Heart left ventricle (tissue), 16 donors: ENCODE data around the gene SNX12. TPM values are rescaled to one million over a fixed set of nuclear protein-coding genes. Genes with fewer than 3 reads are reported as not detected.

Experiments
- ATAC-seq, 4 donors: fragments of 200-7000 bp; cut with Tn5 transposase; one replicate each; pipeline ENCODE4 v1.9.1; 2020 to 2022; ENCODE audit warnings: moderate library complexity in 4 of 4, mild to moderate bottlenecking in 3 of 4, moderate number of reproducible peaks in 1 of 4
- DNase-seq, 5 donors: peaks; one replicate each; pipeline ENCODE4 v3.0.0-alpha.2; 2020
- H3K27ac ChIP-seq, 12 donors: fragments of 200-600 bp; sonication (generic) in 4 of 12; one replicate each; pipeline versions ENCODE4 v1.5.0 to v1.8.0; 2016 to 2022; ENCODE audit warnings: mild to moderate bottlenecking in 2 of 12
- H3K27me3 ChIP-seq, 9 donors: fragments of 200-600 bp; sonication (generic) in 2 of 9; one replicate each; pipeline versions ENCODE4 v1.5.1 to v1.8.0; 2016 to 2022; ENCODE audit warnings: mild to moderate bottlenecking in 3 of 9
- H3K36me3 ChIP-seq, 9 donors: fragments of 200-600 bp; sonication (generic) in 2 of 9; one replicate each; pipeline versions ENCODE4 v1.5.0 to v1.8.0; 2018 to 2022; ENCODE audit warnings: mild to moderate bottlenecking in 2 of 9
- H3K4me1 ChIP-seq, 12 donors: fragments of 200-600 bp; sonication (generic) in 4 of 12; one replicate each; pipeline versions ENCODE4 v1.5.0 to v1.8.0; 2016 to 2022; ENCODE audit warnings: mild to moderate bottlenecking in 3 of 12
- H3K4me3 ChIP-seq, 12 donors: fragments of 200-600 bp; sonication (generic) in 4 of 12; one replicate each; pipeline versions ENCODE4 v1.5.0 to v1.8.0; 2017 to 2022; ENCODE audit warnings: mild to moderate bottlenecking in 9 of 12, moderate library complexity in 4 of 12
- H3K9me3 ChIP-seq, 12 donors: fragments of 200-600 bp; sonication (generic) in 4 of 12; one replicate each; pipeline versions ENCODE4 v1.5.0 to v1.8.0; 2016 to 2022; ENCODE audit warnings: mild to moderate bottlenecking in 1 of 12
- CTCF ChIP-seq, 12 donors: fragments of 200-600 bp; sonication (generic) in 4 of 12; IDR thresholded peaks; one replicate each; pipeline versions ENCODE4 v1.5.0 to v1.8.0; 2018 to 2022; ENCODE audit warnings: antibody characterized with exemption in 12 of 12, mild to moderate bottlenecking in 5 of 12
- POLR2A ChIP-seq, 2 donors: fragments of 450-650 bp; IDR thresholded peaks; one replicate each; pipeline ENCODE4 v1.6.1; 2017; ENCODE audit warnings: antibody characterized with exemption in 2 of 2, mild to moderate bottlenecking in 2 of 2, moderate library complexity in 2 of 2
- whole genome bisulfite sequencing, 4 donors: extraction: QIAGEN DNeasy Blood & Tissue Kit in 2 of 4; methylation state at CpG; one replicate each; pipeline versions ENCODE4 v1.1.5 to v1.1.7; 2013 to 2018; 5-methylcytosine and 5-hydroxymethylcytosine counted together
- intact Hi-C, 10 donors: fragments of 100-400 bp; cut with DNase I; formaldehyde crosslinking; loops; one replicate each; pipeline versions ENCODE4 v1.11.1 to v1.14.2; 2022
- polyA plus RNA-seq, 2 donors: library from polyadenylated mRNA; stranded (reverse); fragments of 200-250 nt; gene quantifications; one replicate each; pipeline ENCODE4 v1.2.3, GENCODE V29; 2013
- total RNA-seq, 9 donors: library from RNA; depleted of rRNA in 2 of 9; stranded (reverse); fragments of >200 nt in 2 of 9; fragmentation: NEBNext Ultra II Directional in 3 of 9; extraction: Animal tissue kit (Norgen Biotek cat#: 25700) in 3 of 9; gene quantifications; one replicate each; pipeline versions ENCODE4 v1.1.0 to v1.2.4, GENCODE V29; 2016 to 2023
- donor health status: ischemic (EF 13 %, LVEDD 7.1; RV severe dilation, severe dysfunction).
- donor health status: healthy with polysubstance abuse.
- donor health status: DM: no; HTN: yes; CAD: no.
- donor health status: DM: no; HTN: no; CAD: no.
- donor health status: ischemic (EF 25% LVEDD 6.9; RV normal size, moderate dysfunction).
- donor health status: ischemic (EF 25% LVEDD 5.7; RV mildly dilated, moderate dysfunction).
- donor health status: healthy.
- donor health status: DM: yes; HTN: yes; CAD: no.
- donor health status: ischemic (EF 35%, LVEDD 5.7; RV mildly dilated, moderate dysfunction).
- donor health status: nonischemic (EF 11% LVEDD 7.7; RV severe dilation, severe dysfunction).
- donor health status: DM: yes; HTN: yes; CAD: no.
- donor health status: PGD.
- donor health status: ischemic (EF 29% LVEDD 5.4; RV normal size, mild dysfunction).
- donor health status: nonischemic (EF 23%, LVEDD 6.1; RV moderate dilation, normal function).

Gene SNX12
- total and polyA plus RNA-seq, 11 donors, result 20.8 to 64.5 (median 47.7) TPM

DNA sequence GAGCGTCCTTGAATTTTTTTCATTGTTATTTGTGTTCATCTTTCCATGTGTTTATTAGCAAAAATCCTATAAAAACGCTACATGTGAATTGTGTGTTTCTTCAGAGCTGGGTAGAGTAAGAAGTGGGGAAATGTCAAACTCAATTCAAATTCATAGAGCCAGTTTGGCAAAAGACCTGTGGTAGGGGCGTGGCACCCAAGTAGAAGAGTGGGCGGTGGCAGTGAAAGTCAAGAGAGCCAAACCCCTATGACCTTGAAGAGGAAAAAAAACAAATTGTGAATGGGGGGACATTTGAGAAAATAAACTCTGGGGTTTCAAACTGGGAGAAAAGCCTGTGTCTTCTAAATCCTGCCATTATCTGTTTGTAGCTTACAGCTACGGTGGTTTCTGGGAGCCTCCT is 23.1 kb upstream of the SNX12 start:
- WGBS, 4 donors, result 72 to 92% (median 80%) methylated on average over 5 of the region's 5 CpGs
- no peaks in the 10 kb centered on the region for H3K9me3 ChIP-seq
- intact Hi-C loops, result no loop called here
- peaks cover 0 to 4% (median 0%) of the 10 kb centered on the region in 12 donors for H3K4me1 ChIP-seq
- TF ChIP-seq POLR2A (IDR thresholded peaks at IDR 0.05), result no peak
- no peak for TF ChIP-seq CTCF (IDR thresholded peaks at IDR 0.05)
- H3K36me3 ChIP-seq, result no peaks in the 10 kb centered on the region
- no peak for ATAC-seq
- no peak for DNase-seq
- H3K27me3 ChIP-seq, result peaks cover 0 to 16% (median 0%) of the 10 kb centered on the region in 9 donors
- H3K4me3 ChIP-seq, result no peak overlapping the region
- H3K27ac ChIP-seq, result no peak overlapping the region

- Histone ChIP-seq H3K27ac (no peak overlapping the region), H3K4me3 (no peak overlapping the region), H3K9me3 (no peaks in the 10 kb centered on the region), H3K27me3 (peaks cover 0 to 21% (median 0%) of the 10 kb centered on the region in 9 donors), H3K36me3 (no peaks in the 10 kb centered on the region), H3K4me1 (no peaks in the 10 kb centered on the region)
- ATAC-seq (no peak), DNase-seq (no peak)
- intact Hi-C loops, result no loop called here
- WGBS, 4 donors, result 51 to 69% (median 60%) methylated on average over 4 of the region's 4 CpGs
- no peak for TF ChIP-seq POLR2A (IDR thresholded peaks at IDR 0.05)
- no peak for TF ChIP-seq CTCF (IDR thresholded peaks at IDR 0.05)
Observed at GRCh38 chrX:71085900-71086299, 17.8 kb upstream of the SNX12 start.

- intact Hi-C loops, result no loop called here
- ATAC-seq (no peak), DNase-seq (no peak)
- Histone ChIP-seq H3K36me3 (no peaks in the 10 kb centered on the region), H3K4me3 (no peak overlapping the region), H3K27ac (no peak overlapping the region), H3K9me3 (no peaks in the 10 kb centered on the region), H3K27me3 (peaks cover 0 to 13% (median 0%) of the 10 kb centered on the region in 9 donors), H3K4me1 (no peaks in the 10 kb centered on the region)
- no peak for TF ChIP-seq CTCF (IDR thresholded peaks at IDR 0.05)
- no peak for TF ChIP-seq POLR2A (IDR thresholded peaks at IDR 0.05)
- 62 to 83% (median 76%) methylated on average over 4 of the region's 4 CpGs for WGBS, 4 donors
Observed at GRCh38 chrX:71082822-71083221, 14.7 kb upstream of the SNX12 start.

DNA sequence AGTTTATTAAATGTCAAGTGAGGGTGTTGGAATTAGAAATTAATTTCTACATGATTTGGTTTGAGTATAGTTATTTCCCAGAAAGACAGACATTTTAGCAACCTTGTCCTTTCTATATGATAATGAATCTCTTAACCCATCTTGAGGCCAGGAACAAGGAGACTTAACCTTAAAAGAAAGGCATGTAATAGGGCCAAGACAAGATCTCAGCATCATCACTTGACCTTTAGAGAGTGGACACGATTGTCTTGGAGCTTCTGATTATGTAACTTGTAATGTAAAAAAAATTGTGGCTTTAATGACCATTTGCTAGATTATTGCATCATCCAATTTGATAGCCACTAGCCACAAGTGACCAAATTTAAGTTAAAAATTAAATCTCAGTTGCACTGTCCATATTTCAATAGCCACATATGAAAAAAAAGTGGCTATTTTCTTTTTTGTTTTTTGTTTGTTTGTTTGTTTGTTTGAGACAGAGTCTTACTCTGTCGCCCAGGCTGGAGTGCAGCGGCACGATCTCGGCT is 14.1 kb upstream of the SNX12 start:
- TF ChIP-seq POLR2A (IDR thresholded peaks at IDR 0.05) (no peak), CTCF (IDR thresholded peaks at IDR 0.05) (no peak)
- no peak overlapping the region for H3K4me3 ChIP-seq
- no peaks in the 10 kb centered on the region for H3K9me3 ChIP-seq
- H3K27me3 ChIP-seq, result peaks cover 0 to 13% (median 0%) of the 10 kb centered on the region in 9 donors
- DNase-seq, result no peak
- H3K4me1 ChIP-seq, result no peaks in the 10 kb centered on the region
- no peak for ATAC-seq
- H3K36me3 ChIP-seq, result no peaks in the 10 kb centered on the region
- intact Hi-C loops, result no loop called here
- 83 to 92% (median 86%) methylated on average over 5 of the region's 5 CpGs for WGBS, 4 donors
- no peak overlapping the region for H3K27ac ChIP-seq
